HG03469 (cell line): ENCODE results near the gene TMEM248.
"Not testable (repeated sequence)": the region's sequence is repeated elsewhere in the genome, so short reads cannot be mapped to it uniquely, and the experiment has no call there.

Source experiments
- ATAC-seq: cut with Tn5 transposase; IDR thresholded peaks from one replicate; pipeline ENCODE4 v1.9.1; 2021; ENCODE audit warnings: mild to moderate bottlenecking, moderate library complexity, moderate number of reproducible peaks; ENCODE audit not compliant: unreplicated experiment

The TMEM248 gene

GRCh38 chr7:66948480-66949109 lies 27.6 kb downstream of the TMEM248 start:
- no peak for ATAC-seq

- ATAC-seq = no peak
Measured at GRCh38 chr7:66950311-66950710, 29.3 kb downstream of the TMEM248 start.

GRCh38 chr7:66950763-66951162 lies 29.7 kb downstream of the TMEM248 start:
- ATAC-seq = no peak

DNA sequence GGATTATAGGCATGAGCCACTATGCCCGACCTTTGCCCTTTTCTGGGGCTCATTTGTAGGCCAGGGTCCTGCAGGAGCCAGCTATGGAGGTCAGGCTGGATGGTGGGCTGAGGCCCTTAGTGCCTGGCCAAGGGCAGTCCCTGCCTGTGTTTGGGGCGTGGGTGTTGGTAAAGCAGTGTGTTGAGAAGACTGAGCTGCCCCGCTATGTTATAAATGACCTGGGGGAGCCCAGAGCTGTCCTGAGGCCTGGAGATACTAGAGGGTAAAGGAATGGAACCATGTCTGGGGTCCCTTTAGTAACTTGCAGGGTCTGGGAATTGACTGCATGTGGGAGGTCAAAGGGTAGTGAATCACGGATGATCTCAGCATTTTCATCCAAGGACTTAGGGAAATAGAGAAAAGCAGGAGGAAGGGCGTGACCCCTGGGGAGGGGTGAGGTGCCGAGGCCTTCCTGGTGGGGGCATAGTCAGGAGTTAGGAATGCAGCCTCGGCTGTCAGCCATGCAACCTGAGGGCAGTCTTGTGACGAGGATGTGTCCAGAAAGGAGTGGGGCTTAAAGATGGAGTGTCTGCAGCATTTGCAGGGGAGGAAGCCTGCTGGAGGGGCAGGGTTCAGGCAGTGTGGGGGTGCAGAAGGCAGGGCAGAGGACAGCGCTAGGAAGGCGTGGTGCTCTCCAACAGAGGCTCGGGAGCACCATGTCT lies 31.5 kb downstream of the TMEM248 start:
- no peak for ATAC-seq

- no peak for ATAC-seq
Measured at GRCh38 chr7:66953044-66953427, 32.0 kb downstream of the TMEM248 start.

DNA sequence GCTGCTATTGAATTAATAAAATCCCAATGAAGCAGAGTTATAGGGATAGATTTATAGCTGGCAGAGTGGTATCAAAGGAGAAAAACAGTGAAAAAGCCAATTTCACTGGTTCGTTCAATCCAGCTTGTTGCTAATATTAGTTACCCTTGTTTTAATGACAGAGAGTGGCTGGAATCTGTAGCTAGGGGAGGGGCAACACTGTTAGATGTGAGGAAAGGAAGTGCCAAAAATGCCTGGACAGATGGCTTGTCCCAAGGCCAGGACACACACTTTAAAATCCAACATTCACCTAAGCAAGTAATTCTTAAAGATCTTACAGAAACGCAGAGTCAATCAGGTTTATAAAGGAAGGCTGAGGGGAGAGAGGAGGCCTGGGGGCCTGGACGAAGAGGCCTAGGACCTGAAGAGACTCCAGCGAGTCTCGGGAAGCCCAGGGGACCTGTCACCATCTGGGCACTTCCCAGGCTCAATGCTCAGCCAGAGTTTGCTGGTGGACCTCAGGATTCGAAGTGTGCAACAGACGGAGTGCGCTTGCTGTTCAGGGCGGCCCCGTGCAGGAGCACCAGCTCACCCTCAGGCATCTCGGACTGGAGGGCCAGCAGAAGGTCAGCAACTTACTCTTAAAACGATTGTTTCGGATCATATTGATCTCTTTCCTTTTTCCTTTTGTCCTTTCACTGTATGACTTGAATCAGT lies 36.7 kb downstream of the TMEM248 start:
- no peak for ATAC-seq

DNA sequence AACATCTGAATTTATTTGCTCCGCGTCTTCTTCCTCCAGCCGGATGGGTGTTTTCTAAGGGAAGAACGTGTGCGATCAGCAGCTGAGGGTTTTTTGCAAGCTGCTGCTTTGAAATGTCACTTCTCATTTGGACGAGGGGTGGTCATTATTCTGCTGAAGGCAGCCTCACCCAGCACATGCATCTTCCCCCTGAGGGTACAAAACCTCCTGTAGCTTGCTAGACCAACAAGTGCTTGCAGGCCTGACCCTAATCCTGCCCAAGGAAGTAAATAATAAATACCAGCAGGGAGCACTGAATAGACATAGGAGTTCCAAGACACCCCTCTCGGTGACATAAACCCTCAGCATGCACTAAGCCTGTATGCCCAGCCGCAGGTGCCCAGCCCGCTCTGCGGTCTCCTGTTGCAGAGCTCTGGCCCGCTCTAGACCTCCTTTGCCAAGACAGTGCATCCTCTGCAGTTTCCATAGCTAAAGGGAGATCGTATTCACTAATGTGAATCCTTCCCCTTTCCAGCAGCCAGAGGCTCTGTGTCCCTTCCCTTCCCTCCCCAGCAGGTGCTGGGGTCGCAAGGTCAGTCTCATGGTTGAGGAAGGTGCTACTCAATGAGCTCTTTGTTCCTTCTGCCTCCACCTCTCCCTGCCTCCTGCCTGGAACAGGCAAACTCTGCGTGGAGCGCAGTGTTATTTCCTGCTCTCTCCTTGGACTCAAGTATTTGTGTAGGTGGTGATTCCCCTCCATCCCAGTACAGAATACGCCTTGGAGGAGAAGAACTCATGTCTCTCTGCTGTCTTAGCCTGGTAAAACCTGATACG lies 37.7 kb downstream of the TMEM248 start:
- no peak for ATAC-seq

DNA sequence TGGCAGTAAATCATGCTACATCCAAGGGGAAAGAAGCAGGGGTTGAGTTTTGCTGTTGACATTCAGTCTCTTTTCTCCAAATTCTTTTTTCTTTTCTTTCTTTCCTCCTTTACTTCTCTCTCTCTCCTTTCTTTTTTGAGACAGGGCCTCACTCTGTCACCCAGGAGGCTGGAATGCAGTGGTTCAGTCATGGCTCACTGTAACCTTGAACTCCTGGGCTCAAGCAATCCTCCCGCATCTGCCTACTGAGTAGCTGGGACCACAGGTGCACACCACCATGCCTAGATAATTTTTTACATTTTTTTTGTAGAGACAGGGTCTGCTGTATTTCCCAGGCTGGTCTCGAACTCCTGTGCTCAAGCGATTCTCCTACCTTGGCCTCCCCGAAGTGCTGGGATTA lies 39.2 kb downstream of the TMEM248 start:
- ATAC-seq = no peak

DNA sequence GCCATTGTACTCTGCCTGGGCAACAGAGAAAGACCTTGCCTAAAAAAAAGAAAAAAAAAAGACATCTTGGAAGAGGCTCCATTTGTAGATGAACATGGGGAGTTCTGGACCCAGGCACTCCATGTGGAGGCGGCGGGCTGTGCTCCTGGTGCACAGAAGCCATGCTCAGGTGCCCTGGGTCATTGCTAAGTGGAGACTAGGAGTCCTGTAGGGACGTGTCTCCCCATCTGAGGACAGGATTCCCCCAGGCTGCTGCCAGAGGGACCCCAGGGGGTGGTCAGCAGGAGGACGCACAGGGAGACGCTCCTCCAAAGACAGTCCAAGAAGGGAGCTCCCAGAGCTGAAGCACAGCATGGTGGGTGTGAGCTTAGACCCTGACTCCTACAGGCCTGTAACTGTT lies 40.1 kb downstream of the TMEM248 start:
- ATAC-seq = no peak

DNA sequence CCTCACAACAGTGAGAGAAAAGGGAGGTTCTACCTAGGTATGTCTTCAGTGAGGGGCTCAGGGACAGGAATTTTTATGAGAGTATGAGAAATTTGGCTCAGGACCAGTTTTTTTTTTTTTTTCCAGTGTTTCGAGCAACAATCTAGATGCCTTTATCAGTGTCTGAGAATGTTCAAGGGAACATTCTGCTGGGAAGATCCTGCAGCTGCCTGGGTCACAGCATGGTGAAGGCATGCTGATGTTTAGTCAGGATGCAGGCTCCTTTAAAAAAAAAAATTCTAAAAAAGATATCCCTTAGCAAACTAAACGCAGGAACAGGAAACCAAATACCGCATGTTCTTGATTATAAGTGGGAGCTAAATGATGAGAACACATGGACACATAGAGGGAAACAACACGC lies 43.4 kb downstream of the TMEM248 start:
- no peak for ATAC-seq

DNA sequence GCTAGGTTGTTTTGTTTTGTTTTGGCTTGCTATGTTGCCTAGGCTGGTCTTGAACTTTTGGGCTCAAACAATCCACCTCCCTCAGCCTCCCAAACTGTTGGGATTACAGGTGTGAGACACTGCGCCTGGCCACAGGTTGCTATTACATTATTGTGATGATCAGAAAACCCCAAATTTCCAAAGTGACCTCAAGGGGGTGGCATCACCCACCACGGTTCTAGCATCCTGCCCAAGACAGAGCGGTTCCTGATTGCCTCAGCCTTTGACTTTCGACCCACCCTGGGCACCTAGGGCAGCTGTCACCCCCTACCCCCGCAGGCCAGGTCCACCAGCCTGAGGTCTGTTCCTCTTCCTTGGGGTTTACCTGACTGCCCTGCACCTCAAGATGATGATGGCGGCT lies 46.0 kb downstream of the TMEM248 start:
- no peak for ATAC-seq

- not testable (repeated sequence) for ATAC-seq
Measured at GRCh38 chr7:66969001-66969400, 48.0 kb downstream of the TMEM248 start.

- ATAC-seq = no peak
Measured at GRCh38 chr7:66970310-66970709, 49.3 kb downstream of the TMEM248 start.

- no peak for ATAC-seq
Measured at GRCh38 chr7:66974986-66975590, 54.1 kb downstream of the TMEM248 start.

GRCh38 chr7:66978312-66978711 lies 57.3 kb downstream of the TMEM248 start:
- not testable (repeated sequence) for ATAC-seq

- ATAC-seq = not testable (repeated sequence)
Measured at GRCh38 chr7:66979013-66979412, 58.0 kb downstream of the TMEM248 start.

DNA sequence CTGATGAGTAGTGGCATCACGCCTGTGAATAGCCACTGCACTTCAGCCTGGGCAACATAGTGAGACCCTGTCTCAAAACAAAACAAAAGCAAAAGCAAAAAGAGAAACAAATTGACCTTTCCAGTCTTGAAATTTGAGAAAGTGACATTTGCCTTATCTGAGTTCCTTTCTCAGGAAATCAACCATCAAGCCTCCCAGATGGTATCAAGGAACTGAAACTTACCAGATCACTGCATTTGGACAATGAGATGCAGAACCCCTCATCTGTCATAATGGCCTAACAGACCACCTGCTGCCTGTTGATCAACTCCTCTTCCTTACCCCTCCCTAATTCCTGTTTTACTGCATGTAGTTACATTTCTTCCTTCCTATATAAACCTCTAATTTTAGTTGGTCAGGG lies 59.3 kb downstream of the TMEM248 start:
- ATAC-seq = not testable (repeated sequence)

GRCh38 chr7:66989552-66989951 lies 68.5 kb downstream of the TMEM248 start:
- not testable (repeated sequence) for ATAC-seq

DNA sequence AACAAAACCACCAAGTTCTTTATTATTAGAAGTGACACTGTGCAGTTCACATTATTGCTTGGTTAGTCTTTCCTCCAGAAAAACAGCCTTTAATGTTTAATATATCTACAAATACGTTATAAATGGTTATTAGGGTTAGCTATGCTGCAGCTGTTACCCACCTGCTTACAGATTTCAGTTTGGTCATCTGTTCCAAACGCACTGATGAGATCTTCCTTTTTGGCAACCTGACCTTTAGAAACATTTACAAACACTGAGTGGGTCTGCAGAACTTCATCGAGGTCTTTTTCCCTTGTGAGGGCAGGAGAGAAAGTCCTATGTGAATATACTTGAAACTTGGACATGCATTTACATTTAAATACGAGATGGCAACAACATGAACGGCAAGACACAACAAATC lies 73.0 kb downstream of the TMEM248 start:
- ATAC-seq = not testable (repeated sequence)

DNA sequence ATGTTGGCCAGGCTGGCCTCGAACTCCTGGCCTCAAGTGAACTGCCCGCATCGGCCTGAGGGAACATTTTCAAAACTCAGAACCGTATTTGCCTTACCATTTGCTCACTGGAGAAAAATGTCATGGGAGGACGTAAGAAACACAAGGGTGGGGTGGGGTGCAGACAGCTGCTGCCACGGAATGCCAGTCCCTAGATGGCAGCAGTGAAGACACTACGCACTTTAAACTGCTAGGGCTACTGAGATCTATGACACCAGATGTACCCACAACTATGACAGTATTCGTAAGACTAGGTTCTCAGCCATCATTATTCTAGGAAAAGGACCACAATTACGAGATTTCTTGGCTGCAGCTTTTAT lies 73.6 kb downstream of the TMEM248 start:
- peak; percentile 22 for ATAC-seq
